Measurements from ENCODE around the gene MINDY4. TPM values are rescaled to one million over a fixed set of nuclear protein-coding genes. Genes with fewer than 3 reads are reported as not detected.

Gene MINDY4
- total RNA-seq, 1 experiment from 2014 or later: 7.5 TPM

GRCh38 chr7:30843741-30844482 lies 72.7 kb downstream of the MINDY4 start:
- in situ Hi-C loops (cut with HindIII; ENCODE audit: low sequenced_read_pairs): no loop called here
- no peak for DNase-seq (ENCODE audit: low spot score)

- in situ Hi-C loops (cut with HindIII; ENCODE audit: low sequenced_read_pairs): no loop called here
- DNase-seq (ENCODE audit: low spot score): no peak
Measured at GRCh38 chr7:30844483-30844874, 73.3 kb downstream of the MINDY4 start.

- in situ Hi-C loops (cut with HindIII; ENCODE audit: low sequenced_read_pairs): no loop called here
Measured at GRCh38 chr7:30844916-30845315, 73.7 kb downstream of the MINDY4 start.

GRCh38 chr7:30845426-30846135 lies 74.4 kb downstream of the MINDY4 start:
- in situ Hi-C loops (cut with HindIII; ENCODE audit: low sequenced_read_pairs): no loop called here
- DNase-seq (ENCODE audit: low spot score): peak; percentile 98

More at GRCh38 chr7:30844916-30845315, 73.7 kb downstream of the MINDY4 start:
- no peak for DNase-seq (ENCODE audit: low spot score)

- in situ Hi-C loops (cut with HindIII; ENCODE audit: low sequenced_read_pairs): no loop called here
- DNase-seq (ENCODE audit: low spot score): peak; percentile 55
Measured at GRCh38 chr7:30846378-30846777, 75.2 kb downstream of the MINDY4 start.

GRCh38 chr7:30848121-30848855 lies 77.1 kb downstream of the MINDY4 start:
- no peak for DNase-seq (ENCODE audit: low spot score)
- in situ Hi-C loops (cut with HindIII; ENCODE audit: low sequenced_read_pairs): no loop called here

- in situ Hi-C loops (cut with HindIII; ENCODE audit: low sequenced_read_pairs): no loop called here
- DNase-seq (ENCODE audit: low spot score): no peak
Measured at GRCh38 chr7:30849565-30849964, 78.3 kb downstream of the MINDY4 start.

GRCh38 chr7:30850426-30850825 lies 79.2 kb downstream of the MINDY4 start:
- in situ Hi-C loops (cut with HindIII; ENCODE audit: low sequenced_read_pairs): no loop called here

GRCh38 chr7:30851651-30852307 lies 80.6 kb downstream of the MINDY4 start:
- no peak for DNase-seq (ENCODE audit: low spot score)
- in situ Hi-C loops (cut with HindIII; ENCODE audit: low sequenced_read_pairs): no loop called here

More at GRCh38 chr7:30850426-30850825, 79.2 kb downstream of the MINDY4 start:
- no peak for DNase-seq (ENCODE audit: low spot score)

GRCh38 chr7:30852308-30852684 lies 81.1 kb downstream of the MINDY4 start:
- in situ Hi-C loops (cut with HindIII; ENCODE audit: low sequenced_read_pairs): no loop called here
- DNase-seq (ENCODE audit: low spot score): no peak

GRCh38 chr7:30852744-30853288 lies 81.6 kb downstream of the MINDY4 start:
- in situ Hi-C loops (cut with HindIII; ENCODE audit: low sequenced_read_pairs): no loop called here
- no peak for DNase-seq (ENCODE audit: low spot score)

- in situ Hi-C loops (cut with HindIII; ENCODE audit: low sequenced_read_pairs): no loop called here
- DNase-seq (ENCODE audit: low spot score): no peak
Measured at GRCh38 chr7:30853576-30853975, 82.4 kb downstream of the MINDY4 start.

- in situ Hi-C loops (cut with HindIII; ENCODE audit: low sequenced_read_pairs): no loop called here
- DNase-seq (ENCODE audit: low spot score): no peak
Measured at GRCh38 chr7:30855936-30856335, 84.7 kb downstream of the MINDY4 start.

GRCh38 chr7:30858576-30858975 lies 87.4 kb downstream of the MINDY4 start:
- DNase-seq (ENCODE audit: low spot score): no peak
- in situ Hi-C loops (cut with HindIII; ENCODE audit: low sequenced_read_pairs): no loop called here

- in situ Hi-C loops (cut with HindIII; ENCODE audit: low sequenced_read_pairs): no loop called here
- no peak for DNase-seq (ENCODE audit: low spot score)
Measured at GRCh38 chr7:30859202-30859939, 88.2 kb downstream of the MINDY4 start.

GRCh38 chr7:30859940-30860496 lies 88.8 kb downstream of the MINDY4 start:
- no peak for DNase-seq (ENCODE audit: low spot score)
- in situ Hi-C loops (cut with HindIII; ENCODE audit: low sequenced_read_pairs): no loop called here

GRCh38 chr7:30861612-30862011 lies 90.4 kb downstream of the MINDY4 start:
- DNase-seq (ENCODE audit: low spot score): peak; percentile 43
- in situ Hi-C loops (cut with HindIII; ENCODE audit: low sequenced_read_pairs): no loop called here

GRCh38 chr7:30862995-30863705 lies 91.9 kb downstream of the MINDY4 start:
- peak; percentile 64 for DNase-seq (ENCODE audit: low spot score)
- in situ Hi-C loops (cut with HindIII; ENCODE audit: low sequenced_read_pairs): no loop called here

All from G401 (cell line).